HG02571 (cell line): ENCODE data around the gene ULBP3.
"Not testable (repeated sequence)": the region's sequence is repeated elsewhere in the genome, so short reads cannot be mapped to it uniquely, and the experiment has no call there.

Experiments
- ATAC-seq: cut with Tn5 transposase; IDR thresholded peaks from one replicate; pipeline ENCODE4 v1.9.1; 2021; ENCODE audit warnings: mild to moderate bottlenecking, moderate library complexity; ENCODE audit not compliant: unreplicated experiment

The ULBP3 gene

DNA sequence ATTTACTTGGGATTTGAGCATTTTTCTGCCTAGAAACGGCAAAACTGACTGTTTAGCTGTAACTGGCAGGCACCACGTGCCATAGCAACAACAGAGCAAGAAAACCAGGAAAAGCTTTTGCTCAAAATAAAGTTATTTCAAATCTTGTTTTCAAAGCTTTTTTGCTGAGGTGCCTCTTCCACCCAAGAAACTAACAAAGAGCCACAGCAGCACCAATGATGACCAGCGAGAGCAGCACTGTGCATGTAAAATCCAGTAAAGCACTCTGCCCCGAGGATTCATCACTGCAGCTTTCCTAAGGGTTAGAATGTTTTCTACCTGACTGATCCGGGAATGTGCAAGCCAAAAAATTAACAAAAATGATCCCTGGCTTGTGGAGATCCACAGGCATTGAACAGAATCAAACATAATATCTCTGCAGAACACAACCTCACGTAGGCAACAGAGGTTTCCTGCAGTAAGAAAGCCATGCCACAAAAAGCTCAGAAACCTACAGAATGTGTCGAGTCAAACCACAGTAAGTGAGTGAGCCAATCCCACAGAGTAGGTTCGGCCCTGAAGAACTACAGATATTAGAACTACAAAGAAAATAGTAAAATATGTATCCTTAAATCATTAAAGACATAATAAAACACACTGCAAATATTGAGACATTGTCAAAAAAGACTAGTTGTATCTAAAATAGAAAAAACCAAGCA lies 7.4 kb upstream of the ULBP3 start:
- no peak for ATAC-seq

DNA sequence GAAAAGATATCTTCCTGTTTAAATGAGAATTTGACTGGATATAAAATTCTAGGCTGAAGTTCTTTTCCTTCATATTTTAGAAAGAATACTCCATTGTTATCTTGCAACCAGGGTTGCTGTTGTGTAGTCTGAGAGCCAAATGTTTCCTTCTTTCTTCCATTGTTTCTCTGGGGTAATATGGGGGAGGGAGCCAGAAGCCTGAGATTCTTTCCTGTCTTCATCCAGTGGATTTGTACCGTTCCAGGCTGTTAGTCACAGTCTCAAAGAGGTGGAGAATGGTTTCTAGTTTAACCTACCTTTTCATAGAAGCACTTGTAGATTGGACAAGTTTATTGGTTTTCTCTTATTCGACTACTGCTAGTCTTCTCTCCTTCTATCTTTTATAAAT lies 6.1 kb upstream of the ULBP3 start:
- ATAC-seq, result no peak

- not testable (repeated sequence) for ATAC-seq
Measured at GRCh38 chr6:150074396-150075033, 5.6 kb upstream of the ULBP3 start.

DNA sequence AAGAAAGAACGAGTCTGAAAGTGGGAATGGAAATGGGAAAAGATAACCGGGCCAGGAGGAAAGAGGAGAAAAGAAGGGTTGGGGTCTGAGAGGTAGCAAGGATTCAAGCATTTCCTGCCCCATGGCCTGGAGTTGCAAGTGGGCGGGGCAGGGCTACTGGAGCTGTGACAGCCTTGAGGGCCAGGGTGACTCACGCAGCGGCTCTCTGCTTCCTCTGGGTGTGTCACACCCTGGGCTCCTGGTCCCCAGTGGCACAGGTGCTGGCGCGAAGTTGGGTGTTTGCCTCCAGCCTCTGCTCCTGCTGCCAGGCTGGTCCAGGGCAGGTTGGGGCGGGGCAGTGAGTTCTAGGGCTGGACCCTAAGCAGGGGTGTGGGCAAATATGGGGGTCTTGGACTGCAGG lies 3.3 kb upstream of the ULBP3 start:
- no peak for ATAC-seq

DNA sequence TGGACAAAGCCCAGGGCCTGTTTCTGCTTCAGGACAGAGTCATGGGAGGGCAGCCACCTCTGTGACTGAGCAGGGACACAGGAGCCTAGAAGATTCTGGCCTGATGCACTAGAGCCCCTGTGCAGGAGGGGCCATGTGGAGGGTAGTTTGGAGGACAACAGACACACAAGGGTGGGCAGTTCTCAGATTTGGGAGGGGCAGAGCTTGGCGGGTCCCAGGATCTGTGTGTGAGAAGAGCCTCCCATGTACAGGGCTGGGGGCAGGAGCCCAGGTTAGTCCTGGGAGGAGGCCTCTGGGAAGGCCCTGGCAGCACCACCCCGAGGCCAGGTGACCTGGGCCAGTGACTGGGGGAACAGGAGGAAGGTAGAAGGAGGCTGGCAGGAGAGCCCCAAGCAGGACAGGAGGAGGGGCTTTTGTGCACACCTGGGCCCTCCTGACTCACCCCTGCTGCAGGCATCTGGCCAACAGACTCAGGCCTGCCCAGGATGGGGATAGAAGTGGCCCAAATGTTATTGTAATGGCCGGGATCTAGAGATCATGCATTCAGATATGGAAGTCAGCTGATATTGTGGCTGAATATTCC lies 1.4 kb upstream of the ULBP3 start:
- no peak for ATAC-seq

DNA sequence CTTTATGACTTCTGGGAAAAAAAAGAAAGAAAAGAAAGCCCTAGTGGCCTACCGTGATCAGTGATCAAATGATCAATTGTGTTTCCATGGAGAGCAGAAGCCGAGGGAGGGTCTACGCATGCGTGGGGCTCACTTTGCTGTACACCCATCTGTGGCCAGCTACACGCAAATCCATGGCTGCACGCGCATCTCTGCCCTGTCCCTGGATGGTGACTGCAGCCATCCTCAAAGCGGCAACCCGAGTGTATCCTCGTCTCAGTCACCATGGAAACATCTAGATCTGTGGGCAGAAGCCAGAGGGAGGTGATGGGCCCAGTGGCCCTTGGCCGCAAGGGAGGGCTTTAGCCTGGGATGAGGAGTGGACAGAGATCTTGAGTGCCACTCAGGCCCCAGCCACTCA lies 785 bp upstream of the ULBP3 start:
- no peak for ATAC-seq

DNA sequence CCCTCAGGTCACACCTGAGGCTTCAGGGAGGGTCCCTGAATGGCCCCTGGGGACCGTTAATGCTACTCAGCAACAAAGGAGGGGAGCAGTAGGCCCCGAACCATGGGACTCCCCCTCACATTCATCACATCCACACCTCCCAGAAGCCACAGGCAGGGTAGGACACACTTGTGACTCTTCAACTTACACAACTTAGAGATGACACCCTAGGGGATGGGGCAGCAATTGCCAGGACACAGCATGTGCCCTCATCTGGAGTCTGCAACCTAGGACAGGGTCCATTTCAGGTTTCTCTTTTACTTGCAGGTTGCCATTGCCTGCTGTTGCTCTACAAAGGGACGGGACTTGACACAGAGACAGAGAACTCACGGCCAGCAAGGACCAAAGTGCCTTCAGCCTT lies 770 bp downstream of the ULBP3 start:
- ATAC-seq, result no peak

GRCh38 chr6:150065083-150065482 lies 3.8 kb downstream of the ULBP3 start:
- ATAC-seq, result no peak

- ATAC-seq, result no peak
Measured at GRCh38 chr6:150063640-150064039, 5.3 kb downstream of the ULBP3 start.

DNA sequence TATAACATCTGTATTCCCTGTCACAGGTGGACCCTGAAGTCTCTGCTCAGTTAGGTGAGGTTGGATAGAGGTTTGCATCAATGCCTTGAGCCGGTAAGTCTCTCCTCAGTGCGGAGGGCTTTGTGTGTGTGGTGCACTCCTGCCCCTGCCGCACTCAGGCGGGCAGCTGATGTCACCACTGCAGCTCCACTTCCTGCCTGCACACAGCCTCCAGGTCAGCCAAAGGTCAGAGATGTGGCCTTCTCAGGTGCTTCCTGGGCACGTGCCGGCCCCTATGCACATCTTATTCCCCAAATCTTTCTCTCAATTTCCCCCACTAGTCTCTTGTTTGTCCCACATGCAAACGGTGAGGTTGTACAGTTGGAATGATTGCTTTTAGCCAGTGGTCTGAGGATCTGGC lies 8.9 kb downstream of the ULBP3 start:
- not testable (repeated sequence) for ATAC-seq

- no peak for ATAC-seq
Measured at GRCh38 chr6:150058986-150059385, 9.9 kb downstream of the ULBP3 start.

GRCh38 chr6:150058231-150058792 lies 10.6 kb downstream of the ULBP3 start:
- no peak for ATAC-seq

GRCh38 chr6:150057501-150057951 lies 11.4 kb downstream of the ULBP3 start:
- no peak for ATAC-seq

- ATAC-seq, result no peak
Measured at GRCh38 chr6:150056916-150057315, 12.0 kb downstream of the ULBP3 start.

DNA sequence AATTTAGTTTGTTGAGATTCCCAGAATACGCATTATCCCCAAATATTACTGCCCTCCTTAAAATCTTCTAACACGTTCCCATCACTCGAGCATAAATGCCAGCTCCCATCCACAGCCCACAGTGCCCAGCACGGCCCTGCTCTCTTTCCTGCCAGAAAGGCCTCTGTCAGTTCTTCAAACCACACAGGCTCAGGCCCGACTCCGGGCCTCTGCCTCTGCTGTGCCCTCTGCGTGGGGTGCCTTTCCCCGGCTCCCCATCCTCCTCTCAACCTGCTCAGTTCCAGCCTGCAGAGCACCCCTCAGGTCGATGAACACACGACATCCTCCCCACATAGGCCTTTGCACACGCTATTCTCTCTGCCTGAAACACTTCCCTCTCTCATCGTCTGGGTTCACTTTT lies 12.8 kb downstream of the ULBP3 start:
- no peak for ATAC-seq

- ATAC-seq, result no peak
Measured at GRCh38 chr6:150055131-150055530, 13.8 kb downstream of the ULBP3 start.

DNA sequence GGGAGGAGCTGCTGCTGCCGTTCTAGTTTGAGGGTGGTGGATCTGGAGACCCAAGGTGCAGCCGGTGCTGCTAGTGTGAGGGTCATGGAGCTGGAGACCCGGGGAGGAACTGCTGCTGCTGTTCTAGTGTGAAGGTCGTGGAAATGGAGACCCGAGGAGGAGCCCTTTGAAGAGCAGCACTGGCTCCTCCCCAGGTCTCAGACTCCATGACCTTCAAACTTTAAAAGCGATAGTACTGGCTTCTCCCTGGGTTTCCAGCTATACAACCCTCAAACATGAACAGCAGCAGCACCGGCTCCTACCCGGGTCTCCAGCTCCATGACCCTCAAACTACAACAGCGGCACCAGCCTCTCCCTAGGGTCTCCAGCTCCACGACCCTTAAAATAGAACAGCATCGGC lies 15.5 kb downstream of the ULBP3 start:
- ATAC-seq, result no peak

DNA sequence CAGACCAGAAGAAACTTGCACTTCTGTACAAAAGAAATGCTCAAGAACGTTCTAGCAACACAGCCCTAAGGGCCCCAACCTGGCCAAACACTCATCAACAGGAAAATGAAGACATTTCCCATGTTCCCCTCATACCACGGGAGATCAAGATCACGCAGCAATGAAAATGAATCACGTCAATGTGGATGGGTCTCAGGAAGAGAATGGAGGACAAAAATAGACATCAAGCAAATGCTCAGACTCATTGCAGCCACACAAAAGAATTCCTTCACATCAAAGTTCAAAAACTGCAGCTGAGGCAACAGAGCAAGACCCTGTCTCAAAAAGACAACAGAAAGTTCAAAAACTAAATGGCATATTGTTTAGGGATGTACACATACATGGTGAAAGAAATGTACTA lies 18.1 kb downstream of the ULBP3 start:
- no peak for ATAC-seq

DNA sequence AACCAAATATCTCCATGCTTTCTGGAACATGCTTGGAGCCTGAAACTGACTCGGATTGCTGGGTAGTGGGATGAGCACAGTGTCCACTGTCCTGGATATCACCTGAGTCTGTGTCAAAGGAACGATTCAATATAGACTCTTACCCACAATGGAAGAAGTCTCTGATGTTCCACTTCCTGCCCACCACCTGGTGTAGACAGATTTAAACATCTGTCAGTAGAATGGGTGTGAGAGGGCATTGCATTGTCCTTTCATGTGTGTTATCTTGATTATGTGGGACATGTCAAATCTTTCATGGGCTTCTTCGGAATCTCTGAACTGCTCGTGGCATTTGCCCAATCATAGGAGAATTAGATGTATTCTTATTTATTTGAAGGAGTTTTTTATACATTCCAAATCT lies 20.8 kb downstream of the ULBP3 start:
- ATAC-seq, result no peak

DNA sequence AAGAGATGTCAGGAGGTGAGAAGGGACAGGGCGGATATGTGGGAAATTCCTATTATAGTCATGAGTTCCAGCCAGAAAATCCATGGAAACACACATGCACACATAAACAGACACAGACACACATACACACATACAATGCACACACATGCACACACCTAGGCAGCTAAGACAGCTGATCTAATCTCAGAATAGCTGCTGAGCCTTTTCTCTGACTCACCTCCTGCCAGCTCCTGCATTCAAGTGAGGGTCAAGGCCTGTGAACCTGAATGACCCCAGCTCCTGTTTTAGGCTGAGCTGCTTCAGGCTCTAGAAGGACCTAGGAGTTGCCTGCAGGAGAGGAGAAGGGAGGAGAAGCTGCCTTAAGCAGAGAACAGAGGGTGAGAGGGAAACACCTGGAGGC lies 22.0 kb downstream of the ULBP3 start:
- no peak for ATAC-seq

- no peak for ATAC-seq
Measured at GRCh38 chr6:150044621-150045145, 24.2 kb downstream of the ULBP3 start.
